SK-N-SH treated with all-trans-retinoic acid at 6 μM for 48 hours (cell line): ENCODE measurements around the gene COL26A1.
A peak's percentile ranks its signal among the peaks of the same experiment; 100 is the strongest.

Experiments
- ATAC-seq: fragments of 200-7000 bp; cut with Tn5 transposase; 3 replicates; pipeline ENCODE4 v1.9.1; 2020; ENCODE audit warnings: mild to moderate bottlenecking, moderate library complexity
- ARNTL ChIP-seq: fragments of 450-650 bp; formaldehyde crosslinking; IDR thresholded peaks from 2 replicates; pipeline ENCODE4 v1.5.0; 2020; ENCODE audit warnings: low read depth, mild to moderate bottlenecking, moderate library complexity, borderline replicate concordance
- BACH2 ChIP-seq: fragments of 250-450 bp; sonication (Bioruptor Pico); IDR thresholded peaks from 2 replicates; pipeline ENCODE4 v1.9.0; 2021; ENCODE audit warnings: mild to moderate bottlenecking, borderline replicate concordance
- CREB5 ChIP-seq: fragments of 250-450 bp; sonication (Bioruptor Pico); IDR thresholded peaks from 2 replicates; pipeline ENCODE4 v1.5.1; 2020; ENCODE audit warnings: low read depth, mild to moderate bottlenecking, moderate library complexity
- CSDC2 ChIP-seq: fragments of 250-450 bp; sonication (Bioruptor Pico); IDR thresholded peaks from 2 replicates; pipeline ENCODE4 v1.5.0; 2020; ENCODE audit warnings: mild to moderate bottlenecking, moderate library complexity
- CSRNP3 ChIP-seq: fragments of 250-450 bp; sonication (Bioruptor Pico); IDR thresholded peaks from 2 replicates; pipeline ENCODE4 v1.5.1; 2021; ENCODE audit warnings: mild to moderate bottlenecking, moderate library complexity
- ESRRG ChIP-seq: fragments of 250-450 bp; sonication (Bioruptor Pico); IDR thresholded peaks from 2 replicates; pipeline ENCODE4 v1.6.1; 2021; ENCODE audit warnings: mild to moderate bottlenecking
- GLIS3 ChIP-seq: fragments of 250-450 bp; sonication (Bioruptor Pico); IDR thresholded peaks from 2 replicates; pipeline ENCODE4 v1.5.0; 2020; ENCODE audit warnings: mild to moderate bottlenecking, moderate library complexity
- ISL1 ChIP-seq: fragments of 250-450 bp; sonication (Bioruptor Pico); IDR thresholded peaks from 2 replicates; pipeline ENCODE4 v2.1.2; 2022; ENCODE audit warnings: mild to moderate bottlenecking, moderate library complexity
- OSR1 ChIP-seq: fragments of 250-450 bp; sonication (Bioruptor Pico); IDR thresholded peaks from 2 replicates; pipeline ENCODE4 v1.8.0; 2022; ENCODE audit warnings: moderate library complexity, mild to moderate bottlenecking, inconsistent platforms
- PATZ1 ChIP-seq: fragments of 250-450 bp; sonication (Bioruptor Pico); IDR thresholded peaks from 2 replicates; pipeline ENCODE4 v1.8.0; 2020; ENCODE audit warnings: mild to moderate bottlenecking, moderate library complexity, borderline replicate concordance
- POU6F1 ChIP-seq: fragments of 250-450 bp; sonication (Bioruptor Pico); IDR thresholded peaks from 2 replicates; pipeline ENCODE4 v1.8.0; 2021; ENCODE audit warnings: low read depth, mild to moderate bottlenecking, moderate library complexity, borderline replicate concordance
- PPARA ChIP-seq: fragments of 250-450 bp; sonication (Bioruptor Pico); IDR thresholded peaks from 2 replicates; pipeline ENCODE4 v1.5.0; 2020; ENCODE audit warnings: mild to moderate bottlenecking, borderline replicate concordance
- RARB ChIP-seq: fragments of 250-450 bp; sonication (Bioruptor Pico); IDR thresholded peaks from 2 replicates; pipeline ENCODE4 v1.8.0; 2021; ENCODE audit warnings: mild to moderate bottlenecking, moderate library complexity
- SNAI2 ChIP-seq: fragments of 250-450 bp; sonication (Bioruptor Pico); IDR thresholded peaks from 2 replicates; pipeline ENCODE4 v1.5.0; 2020; ENCODE audit warnings: mild to moderate bottlenecking, moderate library complexity
- TCF4 ChIP-seq: fragments of 250-450 bp; sonication (Bioruptor Pico); IDR thresholded peaks from 2 replicates; pipeline ENCODE4 v1.8.0; 2021; ENCODE audit warnings: mild to moderate bottlenecking, moderate library complexity, borderline replicate concordance
- TOX ChIP-seq: fragments of 250-450 bp; sonication (Bioruptor Pico); IDR thresholded peaks from 2 replicates; pipeline ENCODE4 v1.8.0; 2021; ENCODE audit warnings: mild to moderate bottlenecking, moderate library complexity, borderline replicate concordance
- TSHZ2 ChIP-seq: fragments of 250-450 bp; sonication (Bioruptor Pico); IDR thresholded peaks from 2 replicates; pipeline ENCODE4 v1.5.0; 2020; ENCODE audit warnings: mild to moderate bottlenecking, moderate library complexity
- ZC3H10 ChIP-seq: fragments of 250-450 bp; sonication (Bioruptor Pico); IDR thresholded peaks from 2 replicates; pipeline ENCODE4 v1.5.1; 2021; ENCODE audit warnings: mild to moderate bottlenecking, moderate library complexity
- ZFP3 ChIP-seq: fragments of 250-450 bp; sonication (Bioruptor Pico); IDR thresholded peaks from 2 replicates; pipeline ENCODE4 v1.5.0; 2020; ENCODE audit warnings: mild to moderate bottlenecking, moderate library complexity
- ZFP30 ChIP-seq: fragments of 450-650 bp; formaldehyde crosslinking; IDR thresholded peaks from 2 replicates; pipeline ENCODE4 v1.5.0; 2022; ENCODE audit warnings: mild to moderate bottlenecking, moderate library complexity
- ZNF565 ChIP-seq: fragments of 450-650 bp; formaldehyde crosslinking; conservative IDR thresholded peaks from 2 replicates; pipeline ENCODE4 v1.5.0; 2020; ENCODE audit warnings: low read depth, mild to moderate bottlenecking, moderate library complexity
- ZNF70 ChIP-seq: fragments of 450-650 bp; formaldehyde crosslinking; IDR thresholded peaks from 2 replicates; pipeline ENCODE4 v1.5.0; 2020; ENCODE audit warnings: mild to moderate bottlenecking, moderate library complexity
- ZNF8 ChIP-seq: fragments of 450-650 bp; formaldehyde crosslinking; IDR thresholded peaks from 2 replicates; pipeline ENCODE4 v1.5.0; 2020; ENCODE audit warnings: mild to moderate bottlenecking, moderate library complexity

Gene COL26A1

GRCh38 chr7:101362334-101363195, at the start of gene COL26A1:
Gene COL26A1 (plus strand): TSS chr7:101362875. CDS start chr7:101363033, 158 bp downstream.
- TF ChIP-seq ZNF70 (CRISPR knock-in tag): no peak
- no peak for TF ChIP-seq OSR1 (CRISPR knock-in tag)
- TF ChIP-seq TCF4 (CRISPR knock-in tag): no peak
- no peak for TF ChIP-seq SNAI2 (CRISPR knock-in tag)
- no peak for TF ChIP-seq ZFP30
- TF ChIP-seq ZFP3 (CRISPR knock-in tag): no peak
- TF ChIP-seq PPARA (CRISPR knock-in tag): no peak
- TF ChIP-seq CSDC2 (CRISPR knock-in tag): no peak
- no peak for TF ChIP-seq CSRNP3
- no peak for TF ChIP-seq TOX (CRISPR knock-in tag)
- TF ChIP-seq ESRRG: no peak
- TF ChIP-seq PATZ1: no peak
- no peak for TF ChIP-seq TSHZ2 (CRISPR knock-in tag)
- TF ChIP-seq CREB5 (CRISPR knock-in tag): no peak
- no peak for TF ChIP-seq ZNF8 (CRISPR knock-in tag)
- no peak for TF ChIP-seq ZC3H10
- TF ChIP-seq ARNTL: no peak
- no peak for TF ChIP-seq ZNF565 (CRISPR knock-in tag)
- TF ChIP-seq POU6F1: no peak
- no peak for TF ChIP-seq RARB (CRISPR knock-in tag)
- peak; percentile 79 for ATAC-seq

- peak; percentile 60; the same call in 2 of the 3 replicates for ATAC-seq
- no peak for TF ChIP-seq RARB (CRISPR knock-in tag)
- no peak for TF ChIP-seq PPARA (CRISPR knock-in tag)
- TF ChIP-seq CSRNP3: no peak
- no peak for TF ChIP-seq BACH2
- no peak for TF ChIP-seq GLIS3 (CRISPR knock-in tag)
- TF ChIP-seq POU6F1: no peak
- TF ChIP-seq TCF4 (CRISPR knock-in tag): no peak
- TF ChIP-seq PATZ1: no peak
- TF ChIP-seq ISL1 (CRISPR knock-in tag): no peak
- TF ChIP-seq ZNF8 (CRISPR knock-in tag): no peak
- no peak for TF ChIP-seq CREB5 (CRISPR knock-in tag)
These were observed 47.3 kb upstream of the COL26A1 start for GRCh38 chr7:101315336-101315735.
